ENCODE results near the gene IL33. TPM values are rescaled to one million over a fixed set of nuclear protein-coding genes. Genes with fewer than 3 reads are reported as not detected.

Gene IL33
- total and polyA plus RNA-seq, 2 of the 8 experiments (the other 6 are each of a cell fraction or from before 2014, with no cell fraction given): not detected

DNA sequence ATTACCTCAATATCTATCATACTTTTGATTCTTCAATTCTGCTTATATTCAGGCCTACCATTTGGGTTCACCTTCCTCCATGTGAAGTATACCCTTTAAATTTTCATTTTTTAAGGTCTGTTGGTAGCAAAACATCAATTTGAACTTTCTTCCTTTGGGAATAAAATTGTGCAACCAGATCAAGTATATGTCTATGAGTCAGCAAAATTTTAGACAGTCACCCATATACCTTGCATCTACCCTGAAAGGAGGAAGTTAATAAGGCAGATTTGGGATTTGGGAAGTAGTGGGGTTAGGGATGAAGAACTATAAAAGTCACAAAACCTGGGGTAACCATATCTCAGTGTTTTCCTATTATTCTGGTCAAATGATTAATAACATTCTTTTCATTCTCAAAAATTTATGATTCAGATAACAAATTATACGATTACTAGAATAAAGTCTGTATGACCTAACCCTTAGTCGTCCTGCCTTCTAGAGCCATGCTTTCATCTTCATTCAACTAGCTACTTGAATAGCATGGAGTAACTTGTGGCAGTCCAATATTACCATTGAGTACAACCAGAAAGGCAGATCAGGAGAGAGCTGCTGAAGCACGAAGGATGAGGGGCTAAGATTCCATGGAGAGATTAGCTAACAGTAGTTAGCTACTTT is 2.8 kb upstream of the IL33 start:
- POLR2A ChIA-PET (ENCODE audit: partially characterized antibody): no interaction called here
- Histone ChIP-seq H2BK120ac (replicated peaks; ENCODE audit: low read depth, low read length) (no peak overlapping the region), H3K23me2 (ENCODE audit: low read depth, low read length) (no peaks in the 10 kb centered on the region), H3K4me2 (ENCODE audit: insufficient read depth in 1 of 2, low read depth in 2 of 2, low read length in 2 of 2) (no peak overlapping the region), H3K14ac (ENCODE audit: insufficient read length) (no peak overlapping the region), H2BK5ac (ENCODE audit: low read depth, low read length) (no peak overlapping the region), H3K79me1 (ENCODE audit: low read depth, low read length) (no peaks in the 10 kb centered on the region), H3K79me2 (ENCODE audit: control insufficient read depth in 1 of 2, insufficient read depth in 2 of 2, low read length in 2 of 2) (no peaks in the 10 kb centered on the region), H4K8ac (ENCODE audit: extremely low read depth, insufficient read depth, low read length) (no peak overlapping the region), H3K9me3 (ENCODE audit: insufficient read depth in 2 of 2, low read depth in 1 of 2, low read length in 1 of 2) (peaks cover 9 to 11% of the 10 kb centered on the region in 2 experiments; a peak in 3 of 4 replicates), H3K27me3 (replicated peaks in 1 of 4; ENCODE audit: control insufficient read depth in 3 of 4, extremely low read depth in 1 of 4, insufficient read depth in 3 of 4, low read length in 3 of 4) (no peaks in the 10 kb centered on the region), H2BK12ac (ENCODE audit: low read depth, low read length) (no peak overlapping the region), H3K4me1 (replicated peaks in 1 of 4; ENCODE audit: control insufficient read depth in 3 of 4, insufficient read depth in 4 of 4, low read length in 3 of 4) (no peaks in the 10 kb centered on the region), H2AFZ (ENCODE audit: low read length) (no peak overlapping the region), H2BK20ac (ENCODE audit: low read length) (no peak overlapping the region), H3K18ac (ENCODE audit: extremely low read depth, low read length) (no peak overlapping the region), H3K4me3 (ENCODE audit: extremely low read depth in 1 of 4, insufficient read depth in 2 of 4, low read depth in 3 of 4, low read length in 4 of 4) (no peak overlapping the region), H3K56ac (replicated peaks; ENCODE audit: insufficient read length, low read depth, low read length) (no peak overlapping the region), H4K91ac (replicated peaks; ENCODE audit: insufficient read length, low read length) (no peak overlapping the region), H3K4ac (replicated peaks; ENCODE audit: insufficient read length, low read depth, low read length) (no peak overlapping the region), H4K5ac (ENCODE audit: insufficient read length, low read depth, low read length) (no peak overlapping the region), H2AK5ac (ENCODE audit: low read depth, low read length) (no peak overlapping the region), H3K36me3 (ENCODE audit: control insufficient read depth in 2 of 4, insufficient read depth in 4 of 4, low read length in 3 of 4) (no peaks in the 10 kb centered on the region), H4K20me1 (replicated peaks in 1 of 2; ENCODE audit: control insufficient read depth in 1 of 2, insufficient read depth in 2 of 2, low read length in 2 of 2) (no peaks in the 10 kb centered on the region), H3K27ac (ENCODE audit: low read depth, low read length) (no peak overlapping the region), H3K23ac (ENCODE audit: insufficient read length) (no peak overlapping the region), H2BK15ac (ENCODE audit: low read length) (no peak overlapping the region), H3K9ac (replicated peaks in 1 of 4; ENCODE audit: extremely low read depth in 1 of 4, low read depth in 3 of 4, low read length in 3 of 4) (no peak overlapping the region)
- no peak for DNase-seq (ENCODE audit: low read depth in 1 of 2, low spot score in 2 of 2)
- 88% methylated on average over 3 of the region's 3 CpGs; no CpG with 5 or more reads in 1 of the 2 experiments for WGBS, 2 experiments (ENCODE audit: extremely low coverage in 1 of 2, insufficient coverage in 1 of 2, insufficient read length in 1 of 2, insufficient replicate concordance in 2 of 2, low coverage in 1 of 2, low lambda C conversion rate in 2 of 2, missing lambda C conversion rate in 1 of 2)
- no peak for FAIRE-seq
- CTCF ChIA-PET (ENCODE audit: partially characterized antibody): interaction anchor here (0.9 to 2.5 kb wide), 4 partner anchors 11 to 159 kb away, joined by 3 to 8 read pairs (median 4); no protein-coding TSS in a partner anchor
- TF ChIP-seq CREB1 (IDR thresholded peaks at IDR 0.05) (no peak), GTF2F1 (IDR thresholded peaks at IDR 0.05; ENCODE audit: borderline replicate concordance, low read depth, low read length) (no peak), YY1 (IDR thresholded peaks at IDR 0.05; ENCODE audit: low read depth, low read length) (no peak), BRCA1 (IDR thresholded peaks at IDR 0.05; ENCODE audit: low read depth, low read length) (no peak), SP1 (IDR thresholded peaks at IDR 0.05; ENCODE audit: low read depth, low read length) (no peak), POLR2AphosphoS5 (IDR thresholded peaks at IDR 0.05; ENCODE audit: low read depth, low read length) (no peak), TCF12 (IDR thresholded peaks at IDR 0.05; ENCODE audit: low read depth, low read length) (no peak), CHD2 (IDR thresholded peaks at IDR 0.05; ENCODE audit: low read length) (no peak), NANOG (IDR thresholded peaks at IDR 0.05; ENCODE audit: insufficient read depth, low read depth, low read length, poor library complexity, severe bottlenecking) (no peak), SIN3A (conservative IDR thresholded peaks at IDR 0.05 in 1 of 2, IDR thresholded peaks at IDR 0.05 in 1 of 2; ENCODE audit: low read depth in 1 of 2, low read length in 2 of 2) (no peak), ASH2L (IDR thresholded peaks at IDR 0.05; ENCODE audit: low read length) (no peak), ZNF274 (IDR thresholded peaks at IDR 0.05; ENCODE audit: borderline replicate concordance, extremely low read depth, low read length) (no peak), GABPA (IDR thresholded peaks at IDR 0.05; ENCODE audit: borderline replicate concordance, insufficient read depth, low read length) (no peak)
- TF ChIP-seq, protein P1, sequence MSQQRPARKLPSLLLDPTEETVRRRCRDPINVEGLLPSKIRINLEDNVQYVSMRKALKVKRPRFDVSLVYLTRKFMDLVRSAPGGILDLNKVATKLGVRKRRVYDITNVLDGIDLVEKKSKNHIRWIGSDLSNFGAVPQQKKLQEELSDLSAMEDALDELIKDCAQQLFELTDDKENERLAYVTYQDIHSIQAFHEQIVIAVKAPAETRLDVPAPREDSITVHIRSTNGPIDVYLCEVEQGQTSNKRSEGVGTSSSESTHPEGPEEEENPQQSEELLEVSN (IDR thresholded peaks at IDR 0.05): no peak
